HepG2 (cell line): Measurements from ENCODE around the gene FANK1. TPM values are rescaled to one million over a fixed set of nuclear protein-coding genes. Genes with fewer than 3 reads are reported as not detected.
"Not testable (repeated sequence)": the region's sequence is repeated elsewhere in the genome, so short reads cannot be mapped to it uniquely, and the experiment has no call there.

Experiments used
- BORCS8-MEF2B ChIP-seq: sonication (generic); formaldehyde crosslinking; IDR thresholded peaks from 2 replicates; pipeline ENCODE4 v1.8.0; 2022; ENCODE audit warnings: mild to moderate bottlenecking, missing genetic modification reagents
- CBFB ChIP-seq: sonication (generic); formaldehyde crosslinking; IDR thresholded peaks from 2 replicates; pipeline ENCODE4 v1.4.0; 2020; ENCODE audit warnings: missing genetic modification reagents
- HDAC2 ChIP-seq: sonication (generic); formaldehyde crosslinking; IDR thresholded peaks from 2 replicates; pipeline ENCODE4 v1.4.0; 2020; ENCODE audit warnings: missing genetic modification reagents
- KDM5A ChIP-seq: fragments of 200-600 bp; sonication (generic); IDR thresholded peaks from 2 replicates; pipeline ENCODE4 v1.7.0; 2018; ENCODE audit warnings: antibody characterized with exemption, mild to moderate bottlenecking, low read length, borderline replicate concordance
- MAZ ChIP-seq, 2 experiments: sonication (generic) in 1 of 2; formaldehyde crosslinking in 1 of 2; IDR thresholded peaks; 2 replicates each; pipeline versions ENCODE4 v1.5.0 to v1.6.1; 2012 to 2020; ENCODE audit warnings: low read depth in 2 of 2, mild to moderate bottlenecking in 2 of 2, borderline replicate concordance in 1 of 2, improper control_type of control experiment in 1 of 2, low read length in 1 of 2, missing genetic modification reagents in 1 of 2, moderate library complexity in 1 of 2
- NONO ChIP-seq, 2 experiments: fragments of 450-650 bp in 1 of 2; sonication (generic) in 1 of 2; formaldehyde crosslinking in 1 of 2; IDR thresholded peaks in 1 of 2; conservative IDR thresholded peaks in 1 of 2; 2 replicates each; pipeline versions ENCODE4 v1.6.1 to v1.8.0; 2017 to 2022; ENCODE audit warnings: mild to moderate bottlenecking in 1 of 2, missing genetic modification reagents in 1 of 2, moderate library complexity in 1 of 2
- NR1H2 ChIP-seq: sonication (generic); formaldehyde crosslinking; IDR thresholded peaks from 2 replicates; pipeline ENCODE4 v1.8.1; 2022; ENCODE audit warnings: low read depth, missing genetic modification reagents, borderline replicate concordance
- NR2F1 ChIP-seq, 2 experiments: fragments of 450-650 bp in 1 of 2; formaldehyde crosslinking in 1 of 2; IDR thresholded peaks; 2 replicates each; pipeline versions ENCODE4 v1.5.0 to v1.6.1; 2016 to 2020; ENCODE audit warnings: mild to moderate bottlenecking in 1 of 2, missing compliant biosample characterization in 1 of 2, missing genetic modification reagents in 1 of 2, moderate library complexity in 1 of 2
- PHF8 ChIP-seq: sonication (generic); formaldehyde crosslinking; IDR thresholded peaks from 2 replicates; pipeline ENCODE4 v1.5.0; 2020; ENCODE audit warnings: missing genetic modification reagents
- POGZ ChIP-seq: sonication (generic); formaldehyde crosslinking; IDR thresholded peaks from 2 replicates; pipeline ENCODE4 v1.4.0; 2020; ENCODE audit warnings: mild to moderate bottlenecking, missing genetic modification reagents
- RARA ChIP-seq: IDR thresholded peaks from 2 replicates; pipeline ENCODE4 v1.6.1; 2016; ENCODE audit warnings: missing genetic modification reagents, missing compliant biosample characterization
- RFX3 ChIP-seq: IDR thresholded peaks from 2 replicates; pipeline ENCODE4 v1.6.1; 2016; ENCODE audit warnings: missing biosample characterization, missing genetic modification reagents
- ZFP90 ChIP-seq: sonication (generic); formaldehyde crosslinking; IDR thresholded peaks from 2 replicates; pipeline ENCODE4 v1.8.0; 2022; ENCODE audit warnings: missing genetic modification reagents, mild to moderate bottlenecking, inconsistent platforms, borderline replicate concordance
- ZFY ChIP-seq: sonication (generic); formaldehyde crosslinking; IDR thresholded peaks from 2 replicates; pipeline ENCODE4 v1.4.0; 2020; ENCODE audit warnings: missing genetic modification reagents
- ZNF563 ChIP-seq: sonication (generic); formaldehyde crosslinking; IDR thresholded peaks from 2 replicates; pipeline ENCODE4 v1.8.0; 2022; ENCODE audit warnings: mild to moderate bottlenecking, moderate library complexity, missing genetic modification reagents
- polyA plus RNA-seq, 8 experiments: library from polyadenylated mRNA; depleted of rRNA in 3 of 8; stranded (reverse) in 7 of 8; unstranded in 1 of 8; fragments of >200 nt; fragmentation: Illumina TruSeq in 4 of 8; extraction: Trizol in 4 of 8; gene quantifications; 2 replicates each; pipeline versions ENCODE4 v1.2.1 to v1.2.3, GENCODE V29; 2011 to 2016; ENCODE audit warnings: low read depth in 4 of 8, missing spikeins in 1 of 8, mixed read lengths in 1 of 8; ENCODE audit not compliant: insufficient read depth in 1 of 8
- total RNA-seq, 5 experiments: library from RNA; depleted of rRNA; stranded (reverse); fragments of >200 nt; fragmentation: Illumina TruSeq; extraction: Trizol; gene quantifications; 2 replicates each; pipeline ENCODE4 v1.2.3, GENCODE V29; 2016; ENCODE audit warnings: low read depth in 1 of 5
- TF ChIP-seq, protein P1 (sequence below), 2 experiments: sonication (generic) in 1 of 2; formaldehyde crosslinking in 1 of 2; IDR thresholded peaks; 2 replicates each; pipeline versions ENCODE4 v1.4.0 to v1.6.1; 2018 to 2020; ENCODE audit warnings: missing genetic modification reagents in 2 of 2, borderline replicate concordance in 1 of 2, low read depth in 1 of 2, mild to moderate bottlenecking in 1 of 2, missing biosample characterization in 1 of 2
- TF ChIP-seq, protein P2 (sequence below): IDR thresholded peaks from 2 replicates; pipeline ENCODE4 v1.6.1; 2012; ENCODE audit warnings: inconsistent platforms
- TF ChIP-seq, protein P3 (sequence below): sonication (generic); formaldehyde crosslinking; IDR thresholded peaks from 2 replicates; pipeline ENCODE4 v1.4.0; 2020; ENCODE audit warnings: low read depth, missing genetic modification reagents
- TF ChIP-seq, protein P4 (sequence below): sonication (generic); formaldehyde crosslinking; IDR thresholded peaks from 2 replicates; pipeline ENCODE4 v1.5.1; 2020; ENCODE audit warnings: missing genetic modification reagents, mild to moderate bottlenecking, borderline replicate concordance

FANK1 gene
- total and polyA plus RNA-seq, 2 of the 13 experiments (the other 11 are each of a cell fraction or from before 2014, with no cell fraction given): 0.22 TPM; not detected in 1

DNA sequence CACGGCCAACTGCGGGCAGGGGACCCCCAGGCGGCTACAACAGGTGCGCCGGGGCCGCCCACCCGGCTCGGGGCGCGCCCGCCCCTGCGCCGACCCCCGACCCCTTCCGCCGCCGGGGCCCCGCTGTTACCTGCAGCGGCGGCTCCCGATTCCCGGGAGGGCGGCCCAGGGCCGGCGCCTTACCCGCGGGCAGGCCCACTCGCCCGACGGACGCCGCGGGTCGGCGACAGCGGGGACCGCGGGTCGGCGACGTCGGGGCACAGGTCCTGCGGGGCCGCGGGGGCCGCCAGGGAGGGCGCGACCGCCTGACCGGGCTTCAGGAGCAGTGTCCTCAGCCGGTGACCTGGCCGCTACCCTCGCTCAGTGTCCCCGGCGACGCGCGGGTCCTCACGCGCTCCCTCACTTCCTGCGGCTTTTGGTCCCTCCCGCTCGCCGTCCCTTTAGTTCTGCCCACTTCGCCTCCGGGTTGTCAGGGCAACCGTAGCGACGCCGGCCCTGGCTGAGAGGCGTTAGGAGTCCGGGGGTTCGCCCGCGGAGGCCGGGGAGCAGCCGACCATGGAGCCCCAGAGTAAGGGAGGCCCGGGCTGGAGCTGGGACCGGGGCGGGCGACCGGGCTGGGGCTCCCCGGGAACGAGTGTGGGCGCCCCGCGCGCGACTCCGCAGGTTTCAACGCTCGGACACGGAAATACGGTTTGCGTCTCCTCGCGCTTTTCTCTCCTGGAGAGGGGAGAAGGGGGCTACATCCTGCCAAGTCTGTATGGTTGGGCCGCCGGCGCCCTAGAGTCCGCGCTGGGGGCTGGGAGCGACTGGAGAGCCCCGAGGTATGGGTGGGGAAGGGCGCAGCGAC, at the start of gene FANK1 (continued):
- TF ChIP-seq, protein P1, sequence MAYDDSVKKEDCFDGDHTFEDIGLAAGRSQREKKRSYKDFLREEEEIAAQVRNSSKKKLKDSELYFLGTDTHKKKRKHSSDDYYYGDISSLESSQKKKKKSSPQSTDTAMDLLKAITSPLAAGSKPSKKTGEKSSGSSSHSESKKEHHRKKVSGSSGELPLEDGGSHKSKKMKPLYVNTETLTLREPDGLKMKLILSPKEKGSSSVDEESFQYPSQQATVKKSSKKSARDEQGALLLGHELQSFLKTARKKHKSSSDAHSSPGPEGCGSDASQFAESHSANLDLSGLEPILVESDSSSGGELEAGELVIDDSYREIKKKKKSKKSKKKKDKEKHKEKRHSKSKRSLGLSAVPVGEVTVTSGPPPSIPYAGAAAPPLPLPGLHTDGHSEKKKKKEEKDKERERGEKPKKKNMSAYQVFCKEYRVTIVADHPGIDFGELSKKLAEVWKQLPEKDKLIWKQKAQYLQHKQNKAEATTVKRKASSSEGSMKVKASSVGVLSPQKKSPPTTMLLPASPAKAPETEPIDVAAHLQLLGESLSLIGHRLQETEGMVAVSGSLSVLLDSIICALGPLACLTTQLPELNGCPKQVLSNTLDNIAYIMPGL (CRISPR knock-in tag; IDR thresholded peaks at IDR 0.05; ENCODE audit: borderline replicate concordance in 1 of 2, low read depth in 1 of 2): peak in 1 of 2 experiments; percentile 55; a peak in 1 of 4 replicates
- 0 out of 2 replicates have a peak, but pooled peaks have one; percentile 21 for TF ChIP-seq BORCS8-MEF2B (CRISPR knock-in tag)
- TF ChIP-seq, protein P2, sequence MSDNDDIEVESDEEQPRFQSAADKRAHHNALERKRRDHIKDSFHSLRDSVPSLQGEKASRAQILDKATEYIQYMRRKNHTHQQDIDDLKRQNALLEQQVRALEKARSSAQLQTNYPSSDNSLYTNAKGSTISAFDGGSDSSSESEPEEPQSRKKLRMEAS: peak; percentile 66
- peak; percentile 91 for TF ChIP-seq ZFY (CRISPR knock-in tag)
- 0 out of 2 replicates have a peak, but pooled peaks have one; percentile 14 for TF ChIP-seq MAZ (IDR thresholded peaks at IDR 0.05; ENCODE audit: borderline replicate concordance, low read depth, low read length)
- not testable (repeated sequence) for TF ChIP-seq MAZ (CRISPR knock-in tag; IDR thresholded peaks at IDR 0.05; ENCODE audit: low read depth); NONO (IDR thresholded peaks at IDR 0.05)
- TF ChIP-seq POGZ (CRISPR knock-in tag): peak; percentile 60
- peak; percentile 99 for TF ChIP-seq RFX3 (CRISPR knock-in tag)
- TF ChIP-seq NR2F1 (CRISPR knock-in tag; IDR thresholded peaks at IDR 0.05): 0 out of 4 replicates have a peak, but pooled peaks of 1 of the 2 experiments have one; percentile 16
- TF ChIP-seq, protein P3, sequence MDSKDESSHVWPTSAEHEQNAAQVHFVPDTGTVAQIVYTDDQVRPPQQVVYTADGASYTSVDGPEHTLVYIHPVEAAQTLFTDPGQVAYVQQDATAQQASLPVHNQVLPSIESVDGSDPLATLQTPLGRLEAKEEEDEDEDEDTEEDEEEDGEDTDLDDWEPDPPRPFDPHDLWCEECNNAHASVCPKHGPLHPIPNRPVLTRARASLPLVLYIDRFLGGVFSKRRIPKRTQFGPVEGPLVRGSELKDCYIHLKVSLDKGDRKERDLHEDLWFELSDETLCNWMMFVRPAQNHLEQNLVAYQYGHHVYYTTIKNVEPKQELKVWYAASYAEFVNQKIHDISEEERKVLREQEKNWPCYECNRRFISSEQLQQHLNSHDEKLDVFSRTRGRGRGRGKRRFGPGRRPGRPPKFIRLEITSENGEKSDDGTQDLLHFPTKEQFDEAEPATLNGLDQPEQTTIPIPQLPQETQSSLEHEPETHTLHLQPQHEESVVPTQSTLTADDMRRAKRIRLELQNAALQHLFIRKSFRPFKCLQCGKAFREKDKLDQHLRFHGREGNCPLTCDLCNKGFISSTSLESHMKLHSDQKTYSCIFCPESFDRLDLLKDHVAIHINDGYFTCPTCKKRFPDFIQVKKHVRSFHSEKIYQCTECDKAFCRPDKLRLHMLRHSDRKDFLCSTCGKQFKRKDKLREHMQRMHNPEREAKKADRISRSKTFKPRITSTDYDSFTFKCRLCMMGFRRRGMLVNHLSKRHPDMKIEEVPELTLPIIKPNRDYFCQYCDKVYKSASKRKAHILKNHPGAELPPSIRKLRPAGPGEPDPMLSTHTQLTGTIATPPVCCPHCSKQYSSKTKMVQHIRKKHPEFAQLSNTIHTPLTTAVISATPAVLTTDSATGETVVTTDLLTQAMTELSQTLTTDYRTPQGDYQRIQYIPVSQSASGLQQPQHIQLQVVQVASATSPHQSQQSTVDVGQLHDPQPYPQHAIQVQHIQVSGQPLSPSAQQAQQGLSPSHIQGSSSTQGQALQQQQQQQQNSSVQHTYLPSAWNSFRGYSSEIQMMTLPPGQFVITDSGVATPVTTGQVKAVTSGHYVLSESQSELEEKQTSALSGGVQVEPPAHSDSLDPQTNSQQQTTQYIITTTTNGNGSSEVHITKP (CRISPR knock-in tag): peak; percentile 67
- 0 out of 2 replicates have a peak, but pooled peaks have one; percentile 29 for TF ChIP-seq NR1H2 (CRISPR knock-in tag)
- TF ChIP-seq RARA (CRISPR knock-in tag): peak; percentile 25; the same call in 1 of the 2 replicates
- TF ChIP-seq NONO (CRISPR knock-in tag; conservative IDR thresholded peaks at IDR 0.05): peak; percentile 43; the same call in 1 of the 2 replicates
- TF ChIP-seq, protein P4, sequence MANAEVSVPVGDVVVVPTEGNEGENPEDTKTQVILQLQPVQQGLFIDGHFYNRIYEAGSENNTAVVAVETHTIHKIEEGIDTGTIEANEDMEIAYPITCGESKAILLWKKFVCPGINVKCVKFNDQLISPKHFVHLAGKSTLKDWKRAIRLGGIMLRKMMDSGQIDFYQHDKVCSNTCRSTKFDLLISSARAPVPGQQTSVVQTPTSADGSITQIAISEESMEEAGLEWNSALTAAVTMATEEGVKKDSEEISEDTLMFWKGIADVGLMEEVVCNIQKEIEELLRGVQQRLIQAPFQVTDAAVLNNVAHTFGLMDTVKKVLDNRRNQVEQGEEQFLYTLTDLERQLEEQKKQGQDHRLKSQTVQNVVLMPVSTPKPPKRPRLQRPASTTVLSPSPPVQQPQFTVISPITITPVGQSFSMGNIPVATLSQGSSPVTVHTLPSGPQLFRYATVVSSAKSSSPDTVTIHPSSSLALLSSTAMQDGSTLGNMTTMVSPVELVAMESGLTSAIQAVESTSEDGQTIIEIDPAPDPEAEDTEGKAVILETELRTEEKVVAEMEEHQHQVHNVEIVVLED (CRISPR knock-in tag): 0 out of 2 replicates have a peak, but pooled peaks have one; percentile 38
- 0 out of 2 replicates have a peak, but pooled peaks have one; percentile 55 for TF ChIP-seq ZFP90 (CRISPR knock-in tag)
- TF ChIP-seq KDM5A: peak; percentile 37; the same call in 1 of the 2 replicates
- TF ChIP-seq HDAC2 (CRISPR knock-in tag): peak; percentile 26; the same call in 1 of the 2 replicates
- peak; percentile 61; the same call in 1 of the 2 replicates for TF ChIP-seq PHF8 (CRISPR knock-in tag)
- TF ChIP-seq CBFB (CRISPR knock-in tag): peak; percentile 51; the same call in 1 of the 2 replicates
- 0 out of 2 replicates have a peak, but pooled peaks have one; percentile 28 for TF ChIP-seq ZNF563 (CRISPR knock-in tag)
